HEK293 (cell line): ENCODE results near the gene NUP210.
A peak's percentile ranks its signal among the peaks of the same experiment; 100 is the strongest.

Experiments
- CTCF ChIA-PET: fragments of 350-600 bp; formaldehyde crosslinking; extraction: SDS; loops from one replicate; lab custom pipeline; 2021; ENCODE audit warnings: antibody characterized with exemption; lab: Yijun Ruan, JAX
- POLR2A ChIA-PET: fragments of 300-600 bp; formaldehyde crosslinking; extraction: SDS; loops from one replicate; lab custom pipeline; 2020; ENCODE audit warnings: antibody characterized with exemption, inconsistent platforms; lab: Yijun Ruan, JAX
- H3K27ac ChIP-seq: fragments of 200-500 bp; sonication (Bioruptor generic); 2 replicates; pipeline ENCODE4 v1.5.1; 2014; ENCODE audit warnings: low read depth, low read length, control low read depth, inconsistent platforms; ENCODE audit errors: extremely low read depth
- H3K36me3 ChIP-seq, 2 experiments: fragments of 200-500 bp in 1 of 2; sonication (Bioruptor generic) in 1 of 2; 1 replicate in 1 of 2; 2 replicates in 1 of 2; pipeline ENCODE4 v1.5.1; 2014 to 2017; ENCODE audit warnings: inconsistent platforms in 2 of 2, low read length in 2 of 2; ENCODE audit not compliant: control insufficient read depth in 2 of 2, insufficient read depth in 1 of 2
- H3K4me1 ChIP-seq: fragments of 200-500 bp; sonication (Bioruptor generic); 2 replicates; pipeline ENCODE4 v1.5.1; 2014; ENCODE audit warnings: mild to moderate bottlenecking, low read length, inconsistent platforms; ENCODE audit not compliant: control insufficient read depth, insufficient read depth
- H3K4me3 ChIP-seq: 2 replicates; pipeline ENCODE4 v1.5.1; 2011; ENCODE audit warnings: low read depth, mild to moderate bottlenecking, control low read depth, low read length, moderate library complexity
- H3K9me3 ChIP-seq: fragments of 200-500 bp; sonication (Bioruptor generic); 2 replicates; pipeline ENCODE4 v1.5.1; 2014; ENCODE audit warnings: low read depth, low read length, inconsistent platforms; ENCODE audit not compliant: control insufficient read depth, insufficient read depth
- GLI2 ChIP-seq: fragments of 450-650 bp; formaldehyde crosslinking; IDR thresholded peaks from 2 replicates; pipeline ENCODE4; 2017; ENCODE audit warnings: missing biosample characterization, missing genetic modification characterization, low read depth, borderline replicate concordance
- KLF17 ChIP-seq: fragments of 450-650 bp; formaldehyde crosslinking; IDR thresholded peaks from 2 replicates; pipeline ENCODE4 v1.5.1; 2016; ENCODE audit warnings: missing biosample characterization, missing genetic modification characterization
- MZF1 ChIP-seq: fragments of 450-650 bp; formaldehyde crosslinking; IDR thresholded peaks from 2 replicates; pipeline ENCODE4 v1.5.1; 2017; ENCODE audit warnings: missing biosample characterization, missing genetic modification characterization, borderline replicate concordance
- PRDM4 ChIP-seq: fragments of 450-650 bp; formaldehyde crosslinking; IDR thresholded peaks from 2 replicates; pipeline ENCODE4 v1.5.1; 2017; ENCODE audit warnings: missing biosample characterization, missing genetic modification characterization
- SP7 ChIP-seq: fragments of 450-650 bp; formaldehyde crosslinking; IDR thresholded peaks from 2 replicates; pipeline ENCODE4 v1.5.1; 2016; ENCODE audit warnings: missing biosample characterization, missing genetic modification characterization
- YY2 ChIP-seq: fragments of 450-650 bp; formaldehyde crosslinking; IDR thresholded peaks from 2 replicates; pipeline ENCODE4 v1.5.1; 2016; ENCODE audit warnings: missing biosample characterization, missing genetic modification characterization
- ZBTB11 ChIP-seq: fragments of 450-650 bp; formaldehyde crosslinking; conservative IDR thresholded peaks from 2 replicates; pipeline ENCODE4 v1.5.1; 2016; ENCODE audit warnings: low read depth, missing biosample characterization, missing genetic modification characterization
- ZBTB8A ChIP-seq: fragments of 450-650 bp; formaldehyde crosslinking; IDR thresholded peaks from 2 replicates; pipeline ENCODE4 v1.5.1; 2016; ENCODE audit warnings: missing biosample characterization, missing genetic modification characterization
- ZNF324 ChIP-seq: fragments of 450-650 bp; formaldehyde crosslinking; IDR thresholded peaks from 2 replicates; pipeline ENCODE4 v1.5.1; 2016; ENCODE audit warnings: missing biosample characterization, missing genetic modification characterization
- ZNF501 ChIP-seq: fragments of 450-650 bp; formaldehyde crosslinking; IDR thresholded peaks from 2 replicates; pipeline ENCODE4 v1.5.1; 2016; ENCODE audit warnings: missing biosample characterization, missing genetic modification characterization
- ZNF518A ChIP-seq: fragments of 450-650 bp; formaldehyde crosslinking; conservative IDR thresholded peaks from 2 replicates; pipeline ENCODE4 v1.5.1; 2016; ENCODE audit warnings: low read depth, missing biosample characterization, missing genetic modification characterization
- ZNF639 ChIP-seq: fragments of 450-650 bp; formaldehyde crosslinking; IDR thresholded peaks from 2 replicates; pipeline ENCODE4 v1.5.1; 2016; ENCODE audit warnings: missing biosample characterization, missing genetic modification characterization
- ZNF692 ChIP-seq: fragments of 450-650 bp; formaldehyde crosslinking; IDR thresholded peaks from 2 replicates; pipeline ENCODE4 v1.5.1; 2016; ENCODE audit warnings: missing biosample characterization, missing genetic modification characterization
- ZNF704 ChIP-seq: fragments of 450-650 bp; formaldehyde crosslinking; IDR thresholded peaks from 2 replicates; pipeline ENCODE4 v1.5.1; 2016; ENCODE audit warnings: missing biosample characterization, missing genetic modification characterization
- ZNF830 ChIP-seq: fragments of 450-650 bp; IDR thresholded peaks from 2 replicates; pipeline ENCODE4 v1.5.0; 2018; ENCODE audit warnings: missing biosample characterization, missing genetic modification characterization, low read depth, mild to moderate bottlenecking, moderate library complexity
- ZSCAN5A ChIP-seq: fragments of 450-650 bp; formaldehyde crosslinking; IDR thresholded peaks from 2 replicates; pipeline ENCODE4 v1.5.1; 2016; ENCODE audit warnings: missing biosample characterization, missing genetic modification characterization

NUP210 gene

GRCh38 chr3:13461169-13462124 lies 41.3 kb upstream of the NUP210 start:
- CTCF ChIA-PET, result interaction anchor here (0.5 to 4.8 kb wide), 36 partner anchors 9 to 624 kb away, joined by 3 to 51 read pairs (median 4); partner anchors contain the start of genes HDAC11 and NUP210
- POLR2A ChIA-PET, result interaction anchor here (0.6 to 1.2 kb wide), 3 partner anchors 9 to 671 kb away, joined by 3 read pairs; partner anchors contain the start of gene HDAC11
- Histone ChIP-seq H3K9me3 (no peaks in the 10 kb centered on the region), H3K4me1 (no peaks in the 10 kb centered on the region), H3K36me3 (no peaks in the 10 kb centered on the region), H3K27ac (no peak overlapping the region), H3K4me3 (no peak overlapping the region)
- TF ChIP-seq ZSCAN5A (tag by site-specific recombination) (no peak), ZNF639 (no peak), KLF17 (tag by site-specific recombination) (0 out of 2 replicates have a peak, but pooled peaks have one; percentile 22), YY2 (tag by site-specific recombination) (no peak; the same call in 1 of the 2 replicates), ZBTB11 (tag by site-specific recombination) (no peak), ZNF518A (tag by site-specific recombination) (peak; percentile 37; the same call in 1 of the 2 replicates), ZBTB8A (tag by site-specific recombination) (no peak), SP7 (tag by site-specific recombination) (peak; percentile 29; the same call in 1 of the 2 replicates), ZNF692 (tag by site-specific recombination) (peak; percentile 98), ZNF704 (tag by site-specific recombination) (no peak), ZNF501 (tag by site-specific recombination) (peak; percentile 64), ZNF324 (0 out of 2 replicates have a peak, but pooled peaks have one; percentile 61), GLI2 (tag by site-specific recombination) (no peak), MZF1 (tag by site-specific recombination) (no peak), ZNF830 (tag by site-specific recombination) (no peak), PRDM4 (tag by site-specific recombination) (no peak)
